GM23248 (cell line): ENCODE results near the gene CNOT3.

Experiments used
- EZH2 ChIP-seq: fragments of 200-600 bp; sonication (generic); IDR thresholded peaks from 2 replicates; pipeline ENCODE4 v1.6.1; 2018; ENCODE audit warnings: antibody characterized with exemption, mild to moderate bottlenecking; ENCODE audit not compliant: insufficient read depth, poor library complexity, severe bottlenecking
- EZH2phosphoT487 ChIP-seq: fragments of 200-600 bp; sonication (generic); IDR thresholded peaks from 2 replicates; pipeline ENCODE4 v1.6.1; 2018; ENCODE audit warnings: antibody characterized with exemption, moderate library complexity, mild to moderate bottlenecking, low read depth; ENCODE audit not compliant: insufficient read depth

DNA sequence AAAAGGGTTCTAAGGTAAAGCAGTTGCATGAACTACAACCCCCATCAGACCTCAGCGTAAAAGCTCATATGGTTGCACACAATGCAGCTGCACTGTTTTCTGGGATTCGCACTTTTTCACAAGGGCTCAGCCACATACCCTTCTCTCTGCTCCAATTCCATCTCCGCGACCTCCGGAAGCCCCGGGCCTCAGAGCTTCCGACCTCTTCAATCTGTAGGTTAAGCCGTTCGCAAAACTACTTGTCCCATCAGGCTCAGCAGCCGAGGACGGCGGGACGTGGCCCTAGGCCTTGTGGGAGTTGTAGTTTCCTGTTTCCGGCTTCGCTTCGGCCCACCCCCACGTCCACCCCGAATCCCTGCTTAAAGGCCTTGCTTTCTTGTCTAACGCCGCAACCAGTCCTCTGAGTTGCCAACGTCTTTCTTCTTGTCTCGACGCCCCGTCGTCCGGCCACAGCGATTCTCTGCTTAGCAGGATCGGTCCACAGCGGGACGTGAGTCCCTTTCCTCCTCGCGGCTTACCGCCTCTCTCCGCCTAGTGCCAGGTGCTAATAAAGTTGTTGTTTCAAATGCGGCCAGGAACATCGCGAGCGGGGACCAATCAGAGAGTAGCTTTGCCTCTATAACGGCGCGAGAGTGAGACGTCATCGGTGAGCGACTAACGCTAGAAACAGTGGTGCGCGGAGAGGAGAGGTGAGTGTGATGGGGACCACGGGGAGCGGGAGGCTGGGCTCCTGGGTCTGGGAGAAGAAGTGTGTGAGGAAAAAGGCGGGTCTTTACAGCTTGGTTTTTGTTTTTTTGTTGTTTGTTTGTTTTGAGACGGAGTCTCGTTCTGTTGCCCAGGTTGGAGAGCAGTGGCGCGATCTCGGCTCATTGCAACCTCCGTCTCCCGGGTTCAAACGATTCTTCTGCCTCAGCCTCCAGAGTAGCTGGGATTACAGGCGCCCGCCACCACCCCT, 22.2 kb upstream of the CNOT3 start, which contains the start of the genes PRPF31 and TFPT:
- no peak for TF ChIP-seq EZH2
- no peak for TF ChIP-seq EZH2phosphoT487
